Central memory CD8-positive, alpha-beta T cell (primary cell): ENCODE measurements around the gene CA10.

ENCODE experiments used
- ATAC-seq: fragments of 150-1000 bp; cut with Tn5 transposase; replicated peaks from 2 replicates; pipeline ENCODE4 v1.10.0; 2022; ENCODE audit warnings: mild to moderate bottlenecking, moderate FRiP score, moderate number of reproducible peaks; ENCODE audit not compliant: poor library complexity, severe bottlenecking; ENCODE audit errors: extremely low read depth
- DNase-seq, 2 donors: peaks; one replicate each; pipeline ENCODE4 v3.0.0; 2021; ENCODE audit warnings: low spot score in 2 of 2
- H3K27ac Mint-ChIP-seq: one replicate; pipeline ENCODE4 v1.8.0; 2022; ENCODE audit warnings: low read depth, mild to moderate bottlenecking, moderate library complexity, mixed read lengths
- H3K27me3 Mint-ChIP-seq: one replicate; pipeline ENCODE4 v1.8.0; 2022; ENCODE audit warnings: mixed read lengths
- H3K36me3 Mint-ChIP-seq: one replicate; pipeline ENCODE4 v1.8.0; 2022; ENCODE audit warnings: mild to moderate bottlenecking, moderate library complexity, mixed read lengths; ENCODE audit not compliant: insufficient read depth
- H3K4me1 Mint-ChIP-seq: one replicate; pipeline ENCODE4 v1.8.0; 2022; ENCODE audit warnings: mixed read lengths
- H3K4me3 Mint-ChIP-seq: one replicate; pipeline ENCODE4 v1.8.0; 2022; ENCODE audit warnings: mild to moderate bottlenecking, moderate library complexity, mixed read lengths
- H3K9me3 Mint-ChIP-seq: one replicate; pipeline ENCODE4 v1.8.0; 2022; ENCODE audit warnings: mixed read lengths

The CA10 gene

GRCh38 chr17:51912939-51913338 is 245.6 kb downstream of the CA10 start:
- H3K27me3 Mint-ChIP-seq: no peaks in the 10 kb centered on the region
- no peaks in the 10 kb centered on the region for H3K9me3 Mint-ChIP-seq

GRCh38 chr17:51911237-51911636 is 247.3 kb downstream of the CA10 start:
- ATAC-seq (no peak), DNase-seq (no peak)
- Mint-ChIP-seq H3K4me3 (no peak overlapping the region), H3K27me3 (no peaks in the 10 kb centered on the region), H3K4me1 (no peaks in the 10 kb centered on the region), H3K9me3 (no peaks in the 10 kb centered on the region), H3K36me3 (no peaks in the 10 kb centered on the region), H3K27ac (no peak overlapping the region)

More at GRCh38 chr17:51912939-51913338, 245.6 kb downstream of the CA10 start:
- Mint-ChIP-seq H3K27ac (no peak overlapping the region), H3K4me3 (no peak overlapping the region), H3K36me3 (no peaks in the 10 kb centered on the region), H3K4me1 (no peaks in the 10 kb centered on the region)
- DNase-seq (no peak), ATAC-seq (no peak)

GRCh38 chr17:51909971-51910370 is 248.5 kb downstream of the CA10 start:
- no peaks in the 10 kb centered on the region for H3K9me3 Mint-ChIP-seq
- H3K27me3 Mint-ChIP-seq: no peaks in the 10 kb centered on the region
- ATAC-seq (no peak), DNase-seq (no peak)
- H3K4me3 Mint-ChIP-seq: no peak overlapping the region
- no peak overlapping the region for H3K27ac Mint-ChIP-seq
- H3K36me3 Mint-ChIP-seq: no peaks in the 10 kb centered on the region
- H3K4me1 Mint-ChIP-seq: no peaks in the 10 kb centered on the region

- H3K9me3 Mint-ChIP-seq: no peaks in the 10 kb centered on the region
- ATAC-seq (no peak), DNase-seq (no peak)
- no peak overlapping the region for H3K4me3 Mint-ChIP-seq
- no peaks in the 10 kb centered on the region for H3K27me3 Mint-ChIP-seq
- no peak overlapping the region for H3K27ac Mint-ChIP-seq
- no peaks in the 10 kb centered on the region for H3K4me1 Mint-ChIP-seq
- H3K36me3 Mint-ChIP-seq: no peaks in the 10 kb centered on the region
These were observed 249.5 kb downstream of the CA10 start for GRCh38 chr17:51908841-51909537.

GRCh38 chr17:51907041-51907440 is 251.5 kb downstream of the CA10 start:
- Mint-ChIP-seq H3K9me3 (no peaks in the 10 kb centered on the region), H3K4me3 (no peak overlapping the region), H3K4me1 (no peaks in the 10 kb centered on the region), H3K27me3 (no peaks in the 10 kb centered on the region), H3K36me3 (no peaks in the 10 kb centered on the region), H3K27ac (no peak overlapping the region)
- DNase-seq (no peak), ATAC-seq (no peak)

GRCh38 chr17:51904379-51904778 is 254.1 kb downstream of the CA10 start:
- no peak for ATAC-seq
- H3K36me3 Mint-ChIP-seq: no peaks in the 10 kb centered on the region
- H3K27ac Mint-ChIP-seq: no peak overlapping the region
- no peaks in the 10 kb centered on the region for H3K4me1 Mint-ChIP-seq
- DNase-seq: no peak
- no peaks in the 10 kb centered on the region for H3K9me3 Mint-ChIP-seq
- no peaks in the 10 kb centered on the region for H3K27me3 Mint-ChIP-seq
- H3K4me3 Mint-ChIP-seq: no peak overlapping the region

- DNase-seq (no peak), ATAC-seq (no peak)
- Mint-ChIP-seq H3K36me3 (no peaks in the 10 kb centered on the region), H3K4me1 (no peaks in the 10 kb centered on the region), H3K9me3 (peaks cover 5% of the 10 kb centered on the region), H3K27me3 (no peaks in the 10 kb centered on the region), H3K4me3 (no peak overlapping the region), H3K27ac (no peak overlapping the region)
These were observed 257.3 kb downstream of the CA10 start for GRCh38 chr17:51901242-51901641.

- DNase-seq (no peak), ATAC-seq (no peak)
- no peak overlapping the region for H3K4me3 Mint-ChIP-seq
- H3K4me1 Mint-ChIP-seq: no peaks in the 10 kb centered on the region
- no peaks in the 10 kb centered on the region for H3K27me3 Mint-ChIP-seq
- no peaks in the 10 kb centered on the region for H3K36me3 Mint-ChIP-seq
- peaks cover 6% of the 10 kb centered on the region for H3K9me3 Mint-ChIP-seq
- H3K27ac Mint-ChIP-seq: no peak overlapping the region
These were observed 266.6 kb downstream of the CA10 start for GRCh38 chr17:51891936-51892335.

- no peaks in the 10 kb centered on the region for H3K27me3 Mint-ChIP-seq
- no peaks in the 10 kb centered on the region for H3K4me1 Mint-ChIP-seq
- ATAC-seq: no peak
- no peak for DNase-seq
- no peak overlapping the region for H3K27ac Mint-ChIP-seq
- H3K36me3 Mint-ChIP-seq: no peaks in the 10 kb centered on the region
- H3K4me3 Mint-ChIP-seq: no peak overlapping the region
- H3K9me3 Mint-ChIP-seq: peaks cover 5% of the 10 kb centered on the region
These were observed 267.8 kb downstream of the CA10 start for GRCh38 chr17:51890710-51891109.

GRCh38 chr17:51888816-51889215 is 269.7 kb downstream of the CA10 start:
- peaks cover 5% of the 10 kb centered on the region for H3K9me3 Mint-ChIP-seq
- no peaks in the 10 kb centered on the region for H3K4me1 Mint-ChIP-seq
- ATAC-seq (no peak), DNase-seq (no peak)
- H3K27me3 Mint-ChIP-seq: no peaks in the 10 kb centered on the region
- H3K27ac Mint-ChIP-seq: no peak overlapping the region
- no peak overlapping the region for H3K4me3 Mint-ChIP-seq
- H3K36me3 Mint-ChIP-seq: no peaks in the 10 kb centered on the region

- ATAC-seq (no peak), DNase-seq (no peak)
- H3K36me3 Mint-ChIP-seq: no peaks in the 10 kb centered on the region
- peaks cover 9% of the 10 kb centered on the region for H3K9me3 Mint-ChIP-seq
- no peak overlapping the region for H3K4me3 Mint-ChIP-seq
- H3K4me1 Mint-ChIP-seq: no peaks in the 10 kb centered on the region
- H3K27me3 Mint-ChIP-seq: no peaks in the 10 kb centered on the region
- H3K27ac Mint-ChIP-seq: no peak overlapping the region
These were observed 281.5 kb downstream of the CA10 start for GRCh38 chr17:51876986-51877385.

GRCh38 chr17:51873302-51873701 is 285.2 kb downstream of the CA10 start:
- no peaks in the 10 kb centered on the region for H3K4me1 Mint-ChIP-seq
- H3K36me3 Mint-ChIP-seq: no peaks in the 10 kb centered on the region
- no peaks in the 10 kb centered on the region for H3K27me3 Mint-ChIP-seq
- H3K27ac Mint-ChIP-seq: no peak overlapping the region
- DNase-seq (no peak), ATAC-seq (no peak)
- H3K4me3 Mint-ChIP-seq: no peak overlapping the region
- H3K9me3 Mint-ChIP-seq: peaks cover 14% of the 10 kb centered on the region

GRCh38 chr17:51869387-51869786 is 289.1 kb downstream of the CA10 start:
- ATAC-seq (no peak), DNase-seq (no peak)
- Mint-ChIP-seq H3K9me3 (peaks cover 11% of the 10 kb centered on the region), H3K4me3 (no peak overlapping the region), H3K4me1 (no peaks in the 10 kb centered on the region), H3K27me3 (no peaks in the 10 kb centered on the region), H3K36me3 (no peaks in the 10 kb centered on the region), H3K27ac (no peak overlapping the region)
